Fibroblast of lung (primary cell): ENCODE measurements around the gene AP1S3. TPM values are rescaled to one million over a fixed set of nuclear protein-coding genes. Genes with fewer than 3 reads are reported as not detected.

ENCODE experiments used
- DNase-seq, 2 donors: peaks; one replicate each; pipeline versions ENCODE4 v3.0.0 to v3.0.0-alpha.2; 2010; ENCODE audit warnings: low read depth in 2 of 2
- H2AFZ ChIP-seq: 2 replicates; pipeline ENCODE4 v1.5.1; 2012; ENCODE audit warnings: low read length, control low read depth, inconsistent platforms
- H3K27ac ChIP-seq: 2 replicates; pipeline ENCODE4 v1.5.1; 2011; ENCODE audit warnings: low read length, control low read depth; ENCODE audit not compliant: insufficient read depth
- H3K27me3 ChIP-seq: 2 replicates; pipeline ENCODE4 v1.5.1; 2011; ENCODE audit warnings: mild to moderate bottlenecking, low read length; ENCODE audit not compliant: control insufficient read depth, insufficient read depth
- H3K36me3 ChIP-seq: 2 replicates; pipeline ENCODE4 v1.5.1; 2011; ENCODE audit warnings: low read length; ENCODE audit not compliant: control insufficient read depth, insufficient read depth
- H3K4me1 ChIP-seq: 2 replicates; pipeline ENCODE4 v1.5.1; 2011; ENCODE audit warnings: low read length; ENCODE audit not compliant: control insufficient read depth, insufficient read depth; ENCODE audit errors: extremely low read depth
- H3K4me2 ChIP-seq: 2 replicates; pipeline ENCODE4 v1.5.1; 2011; ENCODE audit warnings: low read length, control low read depth; ENCODE audit not compliant: insufficient read depth; ENCODE audit errors: extremely low read depth
- H3K4me3 ChIP-seq, 4 experiments: fragments of 200-600 bp in 1 of 4; sonication (generic) in 1 of 4; replicated peaks in 1 of 4; 2 replicates each; pipeline ENCODE4 v1.5.1; 2011 to 2016; ENCODE audit warnings: low read length in 4 of 4, low read depth in 3 of 4, mild to moderate bottlenecking in 3 of 4, control low read depth in 2 of 4, inconsistent platforms in 1 of 4, mixed read lengths in 1 of 4; ENCODE audit not compliant: insufficient read depth in 1 of 4; ENCODE audit errors: control extremely low read depth in 1 of 4
- H3K79me2 ChIP-seq: 2 replicates; pipeline ENCODE4 v1.5.1; 2012; ENCODE audit warnings: mild to moderate bottlenecking, low read length, inconsistent platforms; ENCODE audit not compliant: control insufficient read depth, insufficient read depth
- H3K9ac ChIP-seq: 2 replicates; pipeline ENCODE4 v1.5.1; 2011; ENCODE audit warnings: mild to moderate bottlenecking, low read length, control low read depth; ENCODE audit not compliant: insufficient read depth
- H3K9me3 ChIP-seq: 2 replicates; pipeline ENCODE4 v1.5.1; 2012; ENCODE audit warnings: low read depth, low read length; ENCODE audit not compliant: control insufficient read depth, insufficient read depth
- H4K20me1 ChIP-seq: 2 replicates; pipeline ENCODE4 v1.5.1; 2011; ENCODE audit warnings: low read length; ENCODE audit not compliant: control insufficient read depth, insufficient read depth; ENCODE audit errors: extremely low read depth
- CTCF ChIP-seq, 2 donors: IDR thresholded peaks in 1 of 2; conservative IDR thresholded peaks in 1 of 2; 1 replicate in 1 of 2; 2 replicates in 1 of 2; pipeline ENCODE4 v1.5.1; 2011 to 2012; ENCODE audit warnings: low read length in 2 of 2, control low read depth in 1 of 2, inconsistent platforms in 1 of 2, low read depth in 1 of 2, mild to moderate bottlenecking in 1 of 2
- EZH2 ChIP-seq: IDR thresholded peaks from 2 replicates; pipeline ENCODE4 v1.5.1; 2012; ENCODE audit warnings: low read length, control low read depth, mild to moderate bottlenecking; ENCODE audit errors: missing control alignments
- polyA plus RNA-seq, 2 donors: library from polyadenylated mRNA; depleted of rRNA in 1 of 2; stranded (reverse) in 1 of 2; unstranded in 1 of 2; fragments of >200 nt; gene quantifications; 2 replicates each; pipeline ENCODE4 v1.2.1, GENCODE V29; 2011 to 2012; ENCODE audit warnings: missing spikeins in 1 of 2
- total RNA-seq: library from RNA; depleted of rRNA; stranded (reverse); fragments of >200 nt; gene quantifications from 2 replicates; pipeline ENCODE4 v1.2.1, GENCODE V29; 2014

Gene AP1S3
- total and polyA plus RNA-seq, 2 donors (not counting 1 experiment from before 2014, with no cell fraction given) = 2.9 to 3.3 TPM

GRCh38 chr2:223779877-223780276, 57.5 kb downstream of the AP1S3 start:
- Histone ChIP-seq H3K27ac (no peak overlapping the region), H3K4me3 (no peak overlapping the region), H3K36me3 (no peaks in the 10 kb centered on the region), H4K20me1 (no peaks in the 10 kb centered on the region), H3K4me2 (no peak overlapping the region), H3K79me2 (no peaks in the 10 kb centered on the region), H3K9me3 (no peaks in the 10 kb centered on the region), H3K9ac (no peak overlapping the region), H3K27me3 (no peaks in the 10 kb centered on the region), H3K4me1 (no peaks in the 10 kb centered on the region), H2AFZ (no peak overlapping the region)
- peak; percentile 15 to 42 for DNase-seq
- TF ChIP-seq CTCF (conservative IDR thresholded peaks at IDR 0.05 in 1 of 2, IDR thresholded peaks at IDR 0.05 in 1 of 2; ENCODE audit: low read depth in 1 of 2, low read length in 2 of 2) (peak; percentile 18 to 31), EZH2 (no peak)

GRCh38 chr2:223774193-223774592, 63.2 kb downstream of the AP1S3 start:
- Histone ChIP-seq H3K9ac (no peak overlapping the region), H2AFZ (no peak overlapping the region), H3K27me3 (no peaks in the 10 kb centered on the region), H3K9me3 (no peaks in the 10 kb centered on the region), H3K4me2 (no peak overlapping the region), H3K79me2 (no peaks in the 10 kb centered on the region), H4K20me1 (no peaks in the 10 kb centered on the region), H3K4me1 (no peaks in the 10 kb centered on the region), H3K4me3 (no peak overlapping the region), H3K27ac (no peak overlapping the region), H3K36me3 (no peaks in the 10 kb centered on the region)
- no peak for TF ChIP-seq CTCF (conservative IDR thresholded peaks at IDR 0.05 in 1 of 2, IDR thresholded peaks at IDR 0.05 in 1 of 2; ENCODE audit: low read depth in 1 of 2, low read length in 2 of 2)
- TF ChIP-seq EZH2 = no peak
- no peak for DNase-seq

- Histone ChIP-seq H3K27ac (no peak overlapping the region), H3K4me3 (no peak overlapping the region), H3K4me2 (no peak overlapping the region)
Observed at GRCh38 chr2:223772363-223772762, 65.0 kb downstream of the AP1S3 start.

More at GRCh38 chr2:223772363-223772762, 65.0 kb downstream of the AP1S3 start:
- Histone ChIP-seq H3K9ac (no peak overlapping the region), H3K79me2 (no peaks in the 10 kb centered on the region), H3K9me3 (no peaks in the 10 kb centered on the region), H4K20me1 (no peaks in the 10 kb centered on the region), H2AFZ (no peak overlapping the region), H3K4me1 (no peaks in the 10 kb centered on the region), H3K36me3 (no peaks in the 10 kb centered on the region), H3K27me3 (no peaks in the 10 kb centered on the region)
- TF ChIP-seq EZH2 (no peak), CTCF (conservative IDR thresholded peaks at IDR 0.05 in 1 of 2, IDR thresholded peaks at IDR 0.05 in 1 of 2; ENCODE audit: low read depth in 1 of 2, low read length in 2 of 2) (no peak)
- no peak for DNase-seq
